GM11168 (cell line): ENCODE results near the gene ELOVL5.
"Not testable (repeated sequence)": the region's sequence is repeated elsewhere in the genome, so short reads cannot be mapped to it uniquely, and the experiment has no call there.

Source experiments
- in situ Hi-C: fragments of 300-500 bp; cut with MboI; formaldehyde crosslinking; loops from one replicate; pipeline ENCODE4 v1.12.0; 2022; ENCODE audit warnings: low sequenced_read_pairs; ENCODE audit not compliant: unreplicated experiment

ELOVL5 gene

DNA sequence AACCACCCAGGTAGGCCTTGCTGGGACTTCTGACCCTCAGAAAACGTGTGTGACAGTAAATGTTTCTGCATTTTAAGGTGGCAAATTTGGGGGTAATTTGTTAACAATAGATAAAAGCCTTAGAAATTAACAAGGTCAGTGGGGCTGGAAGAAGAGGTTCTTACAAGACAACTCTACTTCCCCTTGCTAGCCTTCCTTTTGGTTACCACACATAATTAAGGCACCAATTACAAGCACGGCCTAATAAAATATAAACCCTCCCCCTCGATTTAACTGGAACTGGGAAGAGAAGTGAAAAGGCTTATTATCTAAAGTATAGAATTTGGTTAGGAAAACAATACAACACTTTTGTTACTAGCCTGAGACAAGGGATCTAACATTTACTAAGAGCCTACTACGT is 38.8 kb downstream of the ELOVL5 start:
- in situ Hi-C loops: no loop called here

DNA sequence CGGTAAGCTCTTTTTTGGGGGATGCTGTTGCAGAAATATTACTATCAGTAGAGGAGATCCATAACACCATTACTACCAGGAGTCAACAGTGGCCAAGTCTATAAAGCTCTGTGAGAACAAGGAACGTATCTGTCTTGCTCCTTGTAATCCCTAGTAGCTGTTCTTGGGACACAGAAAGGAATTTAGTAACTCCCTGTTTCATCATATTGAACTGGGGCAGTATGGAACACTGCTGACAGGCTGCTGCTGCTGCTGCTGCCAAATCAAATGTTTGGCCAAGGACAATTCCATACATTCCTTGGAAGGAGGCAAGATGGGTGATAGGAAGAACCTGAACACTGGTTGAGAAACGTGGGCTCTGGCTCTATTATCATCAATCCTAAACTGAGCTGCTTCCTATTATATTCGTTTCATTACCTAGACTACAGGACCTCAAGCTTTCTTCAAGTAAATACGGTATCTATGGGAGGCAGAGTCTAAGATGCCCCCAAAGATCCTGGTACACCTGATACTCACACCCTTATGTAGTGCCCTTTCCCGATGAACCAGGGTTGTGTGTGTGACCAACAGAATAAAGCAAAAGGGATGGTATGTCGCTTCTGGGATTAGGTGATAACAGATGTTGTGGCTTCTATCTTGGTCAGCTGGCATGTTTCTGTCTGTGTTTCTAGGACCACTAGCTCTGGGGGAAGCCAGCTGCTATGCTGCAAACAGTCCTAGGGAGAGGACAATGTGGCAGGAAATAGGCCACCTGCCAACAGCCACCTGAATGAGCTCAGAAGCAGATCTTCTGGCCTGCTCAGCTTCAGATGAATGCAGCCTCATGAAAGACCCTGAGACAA is 39.5 kb downstream of the ELOVL5 start:
- in situ Hi-C loops: no loop called here

- in situ Hi-C loops: no loop called here
These were observed 41.9 kb downstream of the ELOVL5 start for GRCh38 chr6:53306819-53307347.

DNA sequence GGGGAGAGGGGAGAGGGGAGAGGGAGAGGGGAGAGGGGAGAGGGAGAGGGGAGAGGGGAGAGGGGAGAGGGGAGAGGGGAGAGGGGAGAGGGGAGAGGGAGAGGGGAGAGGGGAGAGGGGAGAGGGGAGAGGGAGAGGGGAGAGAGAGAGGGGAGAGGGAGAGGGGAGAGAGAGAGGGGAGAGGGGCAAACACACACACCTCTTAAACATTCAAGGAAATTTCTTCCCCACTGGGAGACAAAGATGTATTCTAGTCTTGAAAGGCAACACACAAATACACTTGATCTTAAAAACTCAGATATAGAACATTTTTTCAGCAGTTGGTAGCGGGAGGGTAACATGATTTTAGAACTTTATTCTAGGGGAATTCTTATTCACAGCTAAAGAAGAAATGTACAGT is 42.5 kb downstream of the ELOVL5 start:
- in situ Hi-C loops: not testable (repeated sequence)

- in situ Hi-C loops: not testable (repeated sequence)
These were observed 43.2 kb downstream of the ELOVL5 start for GRCh38 chr6:53305506-53306005.

- in situ Hi-C loops: not testable (repeated sequence)
These were observed 43.8 kb downstream of the ELOVL5 start for GRCh38 chr6:53304953-53305352.

DNA sequence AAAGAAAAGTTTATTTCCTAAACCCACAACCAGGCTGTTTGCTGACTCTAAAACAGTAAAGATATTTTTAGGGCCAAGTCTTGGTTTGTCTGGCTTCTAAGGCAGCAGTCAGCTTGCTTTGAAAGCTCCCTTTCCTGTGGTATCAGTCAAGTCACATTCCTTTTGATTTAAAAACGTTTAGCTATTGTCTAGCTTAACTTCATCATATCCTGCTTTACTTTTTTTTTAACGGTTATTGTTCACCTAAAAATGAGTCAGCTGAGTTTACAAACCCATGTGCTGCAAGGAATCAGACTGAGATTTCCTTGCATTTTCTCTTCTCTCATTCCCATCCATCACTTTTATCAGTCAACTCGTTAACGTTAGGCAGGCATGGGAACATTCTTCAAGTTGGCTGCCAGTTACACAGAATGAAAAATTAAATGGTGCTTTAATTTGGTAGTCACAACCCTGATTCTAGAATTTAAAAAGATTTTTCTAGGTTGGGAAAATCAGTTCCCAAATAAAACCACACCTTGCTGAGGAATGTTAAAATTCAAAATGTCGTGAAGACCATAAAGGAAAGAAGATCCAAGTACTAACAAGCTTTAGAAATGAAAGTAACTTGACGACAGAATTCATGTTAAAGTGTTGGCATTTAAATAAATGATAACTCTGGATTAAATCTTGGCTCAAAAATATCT is 45.9 kb downstream of the ELOVL5 start:
- in situ Hi-C loops: no loop called here

- in situ Hi-C loops: no loop called here
These were observed 46.8 kb downstream of the ELOVL5 start for GRCh38 chr6:53301801-53302537.

DNA sequence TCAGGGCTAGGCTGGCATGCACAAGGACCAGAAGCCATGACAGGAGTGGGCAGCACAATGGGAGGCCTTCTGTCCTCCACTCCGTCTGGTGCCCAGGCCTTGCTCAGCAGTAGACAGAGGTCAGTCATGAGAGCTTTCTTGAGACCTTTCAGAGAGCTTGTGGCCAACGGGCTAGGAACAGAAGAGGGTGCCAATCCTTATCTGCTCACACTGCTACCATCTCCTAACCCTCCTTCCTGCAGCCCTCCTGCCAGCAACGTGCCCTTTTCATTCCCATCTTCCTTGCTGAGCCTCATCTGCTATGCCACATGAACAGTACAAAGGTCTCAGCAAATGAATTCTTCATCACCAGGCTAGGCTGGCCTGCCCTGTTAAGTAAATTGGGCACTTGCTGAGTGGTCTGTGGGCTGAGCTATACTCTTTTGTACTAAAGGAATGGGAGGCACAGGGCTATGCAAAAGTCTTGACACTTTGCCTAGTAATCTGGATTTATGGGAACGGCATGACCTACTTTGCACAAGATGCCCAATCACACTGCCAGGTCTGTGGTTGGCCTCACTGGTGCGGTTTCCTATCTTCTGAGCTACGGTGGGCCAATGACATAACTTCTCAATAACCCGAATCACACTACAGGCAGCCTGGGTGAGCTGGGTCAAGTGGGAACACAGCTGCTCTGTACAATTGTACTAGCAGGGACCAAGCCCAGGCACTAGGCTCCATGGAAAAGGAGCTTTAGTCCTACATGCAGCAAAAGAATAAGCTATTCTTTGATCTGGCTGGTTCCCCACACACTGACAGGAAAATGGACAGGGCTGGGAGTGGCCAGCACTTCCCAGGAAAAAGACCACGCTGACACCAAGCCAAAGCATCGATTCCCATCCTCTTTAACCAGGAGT is 47.8 kb downstream of the ELOVL5 start:
- in situ Hi-C loops: no loop called here

GRCh38 chr6:53299331-53300005 is 49.3 kb downstream of the ELOVL5 start:
- in situ Hi-C loops: no loop called here

DNA sequence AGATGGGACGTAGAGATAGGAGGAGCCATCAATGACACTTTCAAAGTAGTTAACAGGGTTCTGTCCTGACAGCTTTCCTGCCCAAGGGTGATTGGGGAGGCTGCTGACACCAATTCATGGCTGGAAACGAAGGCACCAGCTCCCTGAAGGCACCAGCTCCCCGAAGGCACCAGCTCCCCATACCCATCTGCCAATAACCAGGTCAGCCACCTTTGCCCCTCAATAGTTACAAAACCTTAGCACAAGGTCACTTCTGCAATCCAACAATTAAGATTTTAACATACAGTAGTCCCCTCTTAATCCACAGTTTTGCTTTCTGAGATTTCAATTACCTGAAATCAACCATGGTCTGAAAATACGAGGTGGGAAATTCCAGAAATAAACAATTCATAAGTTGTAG is 51.7 kb downstream of the ELOVL5 start:
- in situ Hi-C loops: no loop called here

GRCh38 chr6:53295176-53295575 is 53.6 kb downstream of the ELOVL5 start:
- in situ Hi-C loops: no loop called here

- in situ Hi-C loops: no loop called here
These were observed 54.1 kb downstream of the ELOVL5 start for GRCh38 chr6:53294611-53295010.

DNA sequence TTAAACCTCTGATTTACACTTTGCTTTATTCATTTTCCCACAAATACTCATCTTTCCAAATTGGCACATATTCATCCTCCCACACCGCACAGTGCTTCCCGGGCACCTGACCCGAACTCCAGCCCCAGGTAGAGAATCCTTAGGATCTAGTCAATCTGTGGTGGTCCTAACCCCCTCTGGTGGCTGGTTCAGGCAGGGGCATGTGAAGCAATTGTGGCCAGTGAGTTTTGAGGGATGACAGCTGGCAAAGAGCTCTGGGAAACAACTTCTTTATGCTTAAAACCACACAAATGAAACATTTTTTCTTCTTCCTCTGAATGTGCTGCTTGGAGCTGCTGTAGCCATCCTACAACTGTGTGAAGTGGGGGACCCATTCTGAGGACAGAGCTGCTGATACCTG is 54.7 kb downstream of the ELOVL5 start:
- in situ Hi-C loops: no loop called here

- in situ Hi-C loops: no loop called here
These were observed 55.1 kb downstream of the ELOVL5 start for GRCh38 chr6:53293691-53294090.

GRCh38 chr6:53290537-53291510 is 57.9 kb downstream of the ELOVL5 start:
- in situ Hi-C loops: no loop called here

GRCh38 chr6:53287336-53288225 is 61.2 kb downstream of the ELOVL5 start:
- in situ Hi-C loops: no loop called here
